Trophoblast cell (in vitro differentiated cells and primary cell): Measurements from ENCODE around the gene DNPH1. TPM values are rescaled to one million over a fixed set of nuclear protein-coding genes. Genes with fewer than 3 reads are reported as not detected.

Source experiments
- DNase-seq, 2 donors: peaks; one replicate each; pipeline ENCODE4 v3.0.0-alpha.2; 2016
- H2AFZ ChIP-seq: 2 replicates; pipeline ENCODE4 v1.6.1; 2013; ENCODE audit warnings: low read length, moderate library complexity, mild to moderate bottlenecking; ENCODE audit not compliant: insufficient read depth, poor library complexity
- H2AK5ac ChIP-seq: 2 replicates; pipeline ENCODE4 v1.6.1; 2013; ENCODE audit warnings: mild to moderate bottlenecking, low read length
- H2BK120ac ChIP-seq: 2 replicates; pipeline ENCODE4 v1.6.1; 2013; ENCODE audit warnings: low read length, mild to moderate bottlenecking, moderate library complexity; ENCODE audit not compliant: insufficient read depth, poor library complexity
- H2BK12ac ChIP-seq: 2 replicates; pipeline ENCODE4 v1.6.1; 2013; ENCODE audit warnings: mild to moderate bottlenecking, low read length, moderate library complexity
- H2BK5ac ChIP-seq: 2 replicates; pipeline ENCODE4 v1.6.1; 2013; ENCODE audit warnings: low read length, low read depth, moderate library complexity, mild to moderate bottlenecking; ENCODE audit not compliant: poor library complexity
- H3K14ac ChIP-seq: 2 replicates; pipeline ENCODE4 v1.6.1; 2013; ENCODE audit warnings: mild to moderate bottlenecking, low read length
- H3K18ac ChIP-seq: 2 replicates; pipeline ENCODE4 v1.6.1; 2013; ENCODE audit warnings: mild to moderate bottlenecking, low read length
- H3K23ac ChIP-seq: 2 replicates; pipeline ENCODE4 v1.6.1; 2013; ENCODE audit warnings: low read length
- H3K27ac ChIP-seq: 2 replicates; pipeline ENCODE4 v1.5.1; 2013; ENCODE audit warnings: low read depth, mild to moderate bottlenecking, inconsistent platforms, low read length, moderate library complexity
- H3K27me3 ChIP-seq: 2 replicates; pipeline ENCODE4 v1.6.1; 2013; ENCODE audit warnings: inconsistent platforms, mild to moderate bottlenecking, low read length, moderate library complexity; ENCODE audit not compliant: insufficient read depth
- H3K36me3 ChIP-seq, 2 experiments: 1 replicate in 1 of 2; 2 replicates in 1 of 2; pipeline ENCODE4 v1.6.1; 2013; ENCODE audit warnings: low read length in 2 of 2, mild to moderate bottlenecking in 2 of 2, moderate library complexity in 1 of 2; ENCODE audit not compliant: insufficient read depth in 2 of 2, control insufficient read depth in 1 of 2
- H3K4ac ChIP-seq: 2 replicates; pipeline ENCODE4 v1.6.1; 2013; ENCODE audit warnings: low read depth, mild to moderate bottlenecking, low read length, moderate library complexity
- H3K4me1 ChIP-seq, 2 experiments: 1 replicate in 1 of 2; 2 replicates in 1 of 2; pipeline ENCODE4 v1.6.1; 2013; ENCODE audit warnings: low read length in 2 of 2, mild to moderate bottlenecking in 2 of 2, moderate library complexity in 1 of 2; ENCODE audit not compliant: insufficient read depth in 2 of 2, control insufficient read depth in 1 of 2
- H3K4me2 ChIP-seq: 2 replicates; pipeline ENCODE4 v1.6.1; 2013; ENCODE audit warnings: inconsistent platforms, mild to moderate bottlenecking, low read length, moderate library complexity
- H3K4me3 ChIP-seq: 2 replicates; pipeline ENCODE4 v1.5.1; 2013; ENCODE audit warnings: mild to moderate bottlenecking, low read depth, low read length, inconsistent platforms
- H3K79me1 ChIP-seq: one replicate; pipeline ENCODE4 v1.6.1; 2013; ENCODE audit warnings: low read length
- H3K79me2 ChIP-seq: 2 replicates; pipeline ENCODE4 v1.6.1; 2013; ENCODE audit warnings: low read length, mild to moderate bottlenecking; ENCODE audit not compliant: control insufficient read depth, insufficient read depth, poor library complexity
- H3K9ac ChIP-seq: 2 replicates; pipeline ENCODE4 v1.6.1; 2013; ENCODE audit warnings: mild to moderate bottlenecking, low read length
- H3K9me3 ChIP-seq: 2 replicates; pipeline ENCODE4 v1.6.1; 2013; ENCODE audit warnings: low read depth, mild to moderate bottlenecking, control low read depth, inconsistent platforms, low read length; ENCODE audit not compliant: insufficient read depth
- H4K12ac ChIP-seq: 2 replicates; pipeline ENCODE4 v1.6.1; 2013; ENCODE audit warnings: low read depth, mild to moderate bottlenecking, low read length, moderate library complexity
- H4K8ac ChIP-seq: 2 replicates; pipeline ENCODE4 v1.6.1; 2013; ENCODE audit warnings: low read depth, mild to moderate bottlenecking, low read length, moderate library complexity
- H4K91ac ChIP-seq: one replicate; pipeline ENCODE4 v1.6.1; 2013; ENCODE audit warnings: low read depth, mild to moderate bottlenecking, low read length, moderate library complexity
- WGBS: extraction: QIAGEN DNeasy Blood & Tissue Kit; methylation state at CpG from one replicate; pipeline ENCODE4 v1.1.7; 2013; ENCODE audit warnings: missing lambda C conversion rate; ENCODE audit not compliant: insufficient read length, insufficient coverage; ENCODE audit errors: extremely low coverage; 5-methylcytosine and 5-hydroxymethylcytosine counted together
- polyA plus RNA-seq: library from polyadenylated mRNA; stranded (reverse); fragments of 200-250 nt; gene quantifications from 2 replicates; pipeline ENCODE4 v1.2.3, GENCODE V29; 2013

DNPH1 gene
- polyA plus RNA-seq, result 29.4 and 33.8 TPM in 2 replicates

- Histone ChIP-seq H3K27ac (no peak within 1 kb of the TSS), H3K18ac (peak within 1 kb of the TSS; percentile 98), H3K14ac (peak within 1 kb of the TSS; percentile 99), H3K9me3 (peaks cover 2% of the 10 kb centered on the region), H3K27me3 (peaks cover 3% of the 10 kb centered on the region), H3K4me2 (peak within 1 kb of the TSS; percentile 83), H2AFZ (peak within 1 kb of the TSS; percentile 95), H2BK5ac (peak within 1 kb of the TSS; percentile 6), H3K4me1 (peaks cover 1 to 10% of the 10 kb centered on the region in 2 experiments), H4K8ac (peak within 1 kb of the TSS; percentile 98), H3K4ac (peak within 1 kb of the TSS; percentile 65), H2AK5ac (no peak within 1 kb of the TSS), H3K79me2 (peaks cover 3% of the 10 kb centered on the region), H3K36me3 (peaks cover 2 to 6% of the 10 kb centered on the region in 2 experiments), H4K91ac (peak within 1 kb of the TSS; percentile 96), H3K9ac (peak within 1 kb of the TSS; percentile 92), H4K12ac (peak within 1 kb of the TSS; percentile 96), H2BK12ac (peak within 1 kb of the TSS; percentile 79), H2BK120ac (peak within 1 kb of the TSS; percentile 90), H3K4me3 (peak within 1 kb of the TSS; percentile 83), H3K79me1 (peaks cover 5% of the 10 kb centered on the region), H3K23ac (no peak within 1 kb of the TSS)
- DNase-seq, result peak; percentile 68 to 85
- no CpG with 5 or more reads among the region's 82 CpGs for WGBS
Measured at GRCh38 chr6:43228951-43229802, at the start of gene DNPH1. DNPH1 (minus strand) TSS chr6:43229481; CDS start chr6:43229456, 25 bp downstream.

- Histone ChIP-seq H3K79me2 (no peaks in the 10 kb centered on the region), H3K36me3 (no peaks in the 10 kb centered on the region), H3K27ac (no peak overlapping the region), H3K4me2 (no peak overlapping the region), H3K9ac (no peak overlapping the region), H4K12ac (no peak overlapping the region), H3K9me3 (peaks cover 16% of the 10 kb centered on the region), H3K4ac (no peak overlapping the region), H2BK5ac (no peak overlapping the region), H2BK12ac (no peak overlapping the region), H3K79me1 (no peaks in the 10 kb centered on the region), H4K91ac (no peak overlapping the region), H3K4me3 (no peak overlapping the region), H4K8ac (no peak overlapping the region), H2BK120ac (no peak overlapping the region), H2AFZ (no peak overlapping the region), H3K27me3 (peaks cover 36% of the 10 kb centered on the region), H3K14ac (no peak overlapping the region), H2AK5ac (no peak overlapping the region), H3K4me1 (peaks cover 0 to 4% of the 10 kb centered on the region in 2 experiments), H3K18ac (no peak overlapping the region), H3K23ac (no peak overlapping the region)
- WGBS, result no CpG with 5 or more reads among the region's 4 CpGs
- DNase-seq, result no peak
Measured at GRCh38 chr6:43278524-43279078, 49.3 kb upstream of the DNPH1 start.

- H3K18ac ChIP-seq, result no peak overlapping the region
- no peaks in the 10 kb centered on the region for H3K79me1 ChIP-seq
- no peak overlapping the region for H2BK120ac ChIP-seq
- H3K36me3 ChIP-seq, result no peaks in the 10 kb centered on the region
- H3K27ac ChIP-seq, result no peak overlapping the region
- no peak overlapping the region for H2AFZ ChIP-seq
- no peak overlapping the region for H4K8ac ChIP-seq
- peaks cover 0 to 4% of the 10 kb centered on the region in 2 experiments for H3K4me1 ChIP-seq
- DNase-seq, result no peak
- no CpG with 5 or more reads among the region's 13 CpGs for WGBS
- H3K27me3 ChIP-seq, result peaks cover 41% of the 10 kb centered on the region
- H3K79me2 ChIP-seq, result no peaks in the 10 kb centered on the region
- no peak overlapping the region for H2BK5ac ChIP-seq
- H3K4me2 ChIP-seq, result no peak overlapping the region
- H4K12ac ChIP-seq, result no peak overlapping the region
- no peak overlapping the region for H2AK5ac ChIP-seq
- no peak overlapping the region for H3K4ac ChIP-seq
- H3K4me3 ChIP-seq, result no peak overlapping the region
- H3K9me3 ChIP-seq, result peaks cover 16% of the 10 kb centered on the region
- H3K14ac ChIP-seq, result no peak overlapping the region
- H3K9ac ChIP-seq, result no peak overlapping the region
- no peak overlapping the region for H4K91ac ChIP-seq
- H2BK12ac ChIP-seq, result no peak overlapping the region
- no peak overlapping the region for H3K23ac ChIP-seq
Measured at GRCh38 chr6:43277643-43278523, 48.6 kb upstream of the DNPH1 start.

- no peak overlapping the region for H2AFZ ChIP-seq
- peaks cover 16% of the 10 kb centered on the region for H3K9me3 ChIP-seq
- no peak overlapping the region for H2BK5ac ChIP-seq
- H3K79me1 ChIP-seq, result no peaks in the 10 kb centered on the region
- peaks cover 0 to 4% of the 10 kb centered on the region in 2 experiments for H3K4me1 ChIP-seq
- H2BK12ac ChIP-seq, result no peak overlapping the region
- H3K9ac ChIP-seq, result no peak overlapping the region
- no peak overlapping the region for H3K27ac ChIP-seq
- DNase-seq, result no peak
- no peak overlapping the region for H3K4me2 ChIP-seq
- no peak overlapping the region for H4K12ac ChIP-seq
- H4K91ac ChIP-seq, result no peak overlapping the region
- no peak overlapping the region for H4K8ac ChIP-seq
- no CpG with 5 or more reads among the region's 6 CpGs for WGBS
- no peak overlapping the region for H2AK5ac ChIP-seq
- no peak overlapping the region for H3K4ac ChIP-seq
- peaks cover 41% of the 10 kb centered on the region for H3K27me3 ChIP-seq
- no peak overlapping the region for H3K4me3 ChIP-seq
- H3K23ac ChIP-seq, result no peak overlapping the region
- H3K18ac ChIP-seq, result no peak overlapping the region
- H3K79me2 ChIP-seq, result no peaks in the 10 kb centered on the region
- no peak overlapping the region for H3K14ac ChIP-seq
- H3K36me3 ChIP-seq, result no peaks in the 10 kb centered on the region
- no peak overlapping the region for H2BK120ac ChIP-seq
Measured at GRCh38 chr6:43277306-43277642, 48.0 kb upstream of the DNPH1 start.
